K562 (cell line): Measurements from ENCODE around the gene FMNL2.

ENCODE experiments used
- L3MBTL2 ChIP-seq: fragments of 450-650 bp; IDR thresholded peaks from 2 replicates; pipeline ENCODE4 v1.6.1; 2016; ENCODE audit warnings: mild to moderate bottlenecking, moderate library complexity
- SRSF1 ChIP-seq: fragments of 200-400 bp; formaldehyde crosslinking; IDR thresholded peaks from 2 replicates; pipeline ENCODE4 v1.6.1; 2017; ENCODE audit warnings: mild to moderate bottlenecking, low read depth, low read length, moderate library complexity
- ZNF639 ChIP-seq, 2 experiments: fragments of 200-800 bp in 1 of 2; sonication (Bioruptor generic) in 1 of 2; sonication (generic) in 1 of 2; formaldehyde crosslinking in 1 of 2; IDR thresholded peaks in 1 of 2; conservative IDR thresholded peaks in 1 of 2; 2 replicates each; pipeline versions ENCODE4 v1.5.0 to v1.6.1; 2016 to 2020; ENCODE audit warnings: missing compliant biosample characterization in 1 of 2, missing genetic modification characterization in 1 of 2, missing genetic modification reagents in 1 of 2

GRCh38 chr2:152501666-152502065 is 166.7 kb downstream of the FMNL2 start:
- TF ChIP-seq L3MBTL2 (no peak), ZNF639 (CRISPR knock-in tag; conservative IDR thresholded peaks at IDR 0.05 in 1 of 2, IDR thresholded peaks at IDR 0.05 in 1 of 2) (no peak), SRSF1 (no peak)
